GM21529 (cell line): ENCODE results near the gene CDH8.

Source experiments
- ATAC-seq: cut with Tn5 transposase; IDR thresholded peaks from one replicate; pipeline ENCODE4 v1.9.1; 2021; ENCODE audit not compliant: unreplicated experiment

The CDH8 gene, protein sequence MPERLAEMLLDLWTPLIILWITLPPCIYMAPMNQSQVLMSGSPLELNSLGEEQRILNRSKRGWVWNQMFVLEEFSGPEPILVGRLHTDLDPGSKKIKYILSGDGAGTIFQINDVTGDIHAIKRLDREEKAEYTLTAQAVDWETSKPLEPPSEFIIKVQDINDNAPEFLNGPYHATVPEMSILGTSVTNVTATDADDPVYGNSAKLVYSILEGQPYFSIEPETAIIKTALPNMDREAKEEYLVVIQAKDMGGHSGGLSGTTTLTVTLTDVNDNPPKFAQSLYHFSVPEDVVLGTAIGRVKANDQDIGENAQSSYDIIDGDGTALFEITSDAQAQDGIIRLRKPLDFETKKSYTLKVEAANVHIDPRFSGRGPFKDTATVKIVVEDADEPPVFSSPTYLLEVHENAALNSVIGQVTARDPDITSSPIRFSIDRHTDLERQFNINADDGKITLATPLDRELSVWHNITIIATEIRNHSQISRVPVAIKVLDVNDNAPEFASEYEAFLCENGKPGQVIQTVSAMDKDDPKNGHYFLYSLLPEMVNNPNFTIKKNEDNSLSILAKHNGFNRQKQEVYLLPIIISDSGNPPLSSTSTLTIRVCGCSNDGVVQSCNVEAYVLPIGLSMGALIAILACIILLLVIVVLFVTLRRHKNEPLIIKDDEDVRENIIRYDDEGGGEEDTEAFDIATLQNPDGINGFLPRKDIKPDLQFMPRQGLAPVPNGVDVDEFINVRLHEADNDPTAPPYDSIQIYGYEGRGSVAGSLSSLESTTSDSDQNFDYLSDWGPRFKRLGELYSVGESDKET

DNA sequence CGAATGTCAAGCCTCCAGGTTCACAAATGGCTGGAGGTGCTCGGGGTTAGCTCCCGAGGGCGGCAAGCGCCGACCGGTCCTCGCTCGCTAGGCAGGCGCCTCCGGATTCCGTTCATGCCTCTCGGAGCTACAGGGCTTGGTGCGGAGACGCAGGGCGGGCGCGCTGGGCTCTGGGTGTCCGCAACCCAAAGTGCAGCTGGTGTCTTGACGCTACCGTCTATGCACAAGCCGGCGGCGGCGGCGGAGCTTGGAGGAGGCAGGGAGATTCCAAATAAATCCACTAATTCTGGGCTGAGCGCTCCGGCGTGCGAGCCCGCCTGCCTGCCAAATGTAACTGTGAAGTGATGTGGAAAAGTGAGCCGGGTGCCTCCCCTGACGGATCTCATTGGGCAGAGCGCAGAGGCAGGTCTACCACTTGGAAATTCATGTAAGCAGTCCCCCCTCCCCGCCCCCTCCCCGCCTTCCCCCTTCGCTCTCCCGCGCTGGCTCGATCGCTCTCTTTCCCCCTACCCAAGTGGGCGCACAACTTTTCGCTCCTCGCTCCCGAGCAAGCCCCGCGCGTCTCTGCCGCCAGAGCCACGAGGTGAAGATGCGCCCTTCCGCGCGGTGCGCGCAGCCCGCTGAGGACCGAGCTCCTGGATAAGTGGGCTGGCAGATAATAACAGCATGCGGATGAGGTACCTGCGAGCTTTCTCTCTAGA, at the start of gene CDH8:
Gene CDH8, minus strand, starts transcription at position 338 of the 701 bp plus-strand sequence. CDS start 15,035 bp downstream, outside the sequence.
- ATAC-seq: no peak

DNA sequence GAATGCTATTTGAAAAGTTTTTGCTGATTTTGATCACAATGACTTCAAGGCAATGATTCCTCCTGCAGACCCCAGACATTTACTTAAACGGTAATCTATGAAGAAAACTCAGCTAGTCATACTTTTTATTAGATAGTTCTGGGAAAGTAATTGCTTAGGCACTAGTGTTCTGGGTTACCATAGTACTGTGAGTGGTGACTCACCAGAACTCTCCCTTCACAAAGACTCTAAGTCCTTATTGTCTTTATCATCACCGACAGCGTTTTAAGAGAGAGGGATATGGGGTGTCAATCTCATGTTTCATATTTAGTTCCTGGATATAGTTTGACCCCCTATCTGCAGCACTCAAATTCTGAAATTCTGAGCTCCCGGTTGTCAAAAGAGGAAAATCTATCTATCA, 43.0 kb upstream of the CDH8 start:
- no peak for ATAC-seq

DNA sequence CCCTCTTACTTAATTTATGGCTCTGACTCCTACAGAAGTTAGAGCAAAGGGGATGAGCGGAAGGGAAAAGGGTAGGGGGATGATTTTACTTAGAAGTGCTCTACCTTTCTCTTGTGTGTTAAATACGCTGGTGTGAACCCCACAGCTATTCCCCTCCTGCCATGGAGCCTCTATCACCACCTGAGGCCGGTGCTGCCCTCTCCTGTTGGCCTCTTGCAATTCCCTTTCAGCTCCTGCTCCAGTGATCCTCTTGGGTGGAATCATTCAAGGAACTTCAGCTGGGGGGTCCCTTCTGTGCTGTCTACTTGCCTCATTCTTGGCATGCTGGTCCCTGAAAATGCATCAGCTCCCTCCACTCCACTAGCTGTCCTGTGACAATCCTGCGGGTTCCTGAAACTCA, 41.8 kb upstream of the CDH8 start:
- ATAC-seq: no peak

DNA sequence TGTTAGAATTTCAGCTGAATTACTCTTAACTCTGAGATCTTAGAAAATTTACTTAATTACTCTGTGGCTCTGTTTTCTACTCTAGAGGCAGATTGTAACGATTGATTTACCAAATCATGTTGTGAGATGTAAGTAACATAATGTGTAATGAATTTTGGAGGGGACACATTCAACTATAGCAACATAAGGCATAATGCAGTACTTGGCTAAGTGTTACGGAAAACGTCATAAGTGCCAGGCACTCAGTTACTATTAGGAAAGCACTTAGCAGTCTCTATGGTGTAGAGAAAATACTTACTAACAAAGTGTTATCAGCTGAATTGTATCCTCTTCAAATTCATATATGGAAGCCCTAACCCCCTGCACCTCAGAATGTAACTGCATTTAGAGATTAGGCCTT, 40.6 kb upstream of the CDH8 start:
- ATAC-seq: no peak

DNA sequence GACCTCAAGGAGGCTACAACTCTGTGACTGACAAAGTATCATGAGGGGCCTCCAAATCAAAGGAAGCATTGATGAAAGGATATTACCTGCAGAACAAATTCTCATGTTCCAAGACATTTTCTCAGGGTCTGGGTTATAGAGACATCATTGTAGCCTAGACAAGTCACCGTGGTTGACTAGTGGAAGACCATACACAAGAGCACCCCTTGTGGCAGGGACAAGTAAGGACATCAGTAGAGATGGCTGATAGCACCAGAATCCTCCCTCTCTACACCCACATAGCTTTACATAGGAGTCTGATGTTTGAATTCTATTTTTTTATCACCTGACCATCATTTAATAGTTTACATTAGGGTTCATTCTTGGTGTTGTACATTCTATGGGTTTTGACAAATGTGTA, 32.5 kb upstream of the CDH8 start:
- no peak for ATAC-seq

DNA sequence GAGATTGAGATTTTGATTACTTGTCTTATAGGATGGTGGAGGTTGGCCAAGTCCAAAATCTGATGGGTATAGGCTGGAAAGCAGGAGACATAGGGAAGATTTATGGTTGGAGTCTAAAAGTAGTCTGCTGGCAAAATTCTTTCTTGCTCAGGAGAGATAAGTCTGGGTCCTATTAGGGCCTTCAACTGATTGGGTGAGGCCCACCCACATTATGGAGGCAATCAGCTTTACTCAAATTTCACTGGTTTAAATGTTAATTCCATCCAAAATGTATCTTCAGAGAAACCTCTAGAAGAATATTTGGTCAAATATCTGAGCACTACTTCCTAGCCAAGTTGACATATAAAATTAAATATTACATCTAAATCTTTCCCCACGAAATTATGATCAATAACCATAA, 31.7 kb upstream of the CDH8 start:
- no peak for ATAC-seq

DNA sequence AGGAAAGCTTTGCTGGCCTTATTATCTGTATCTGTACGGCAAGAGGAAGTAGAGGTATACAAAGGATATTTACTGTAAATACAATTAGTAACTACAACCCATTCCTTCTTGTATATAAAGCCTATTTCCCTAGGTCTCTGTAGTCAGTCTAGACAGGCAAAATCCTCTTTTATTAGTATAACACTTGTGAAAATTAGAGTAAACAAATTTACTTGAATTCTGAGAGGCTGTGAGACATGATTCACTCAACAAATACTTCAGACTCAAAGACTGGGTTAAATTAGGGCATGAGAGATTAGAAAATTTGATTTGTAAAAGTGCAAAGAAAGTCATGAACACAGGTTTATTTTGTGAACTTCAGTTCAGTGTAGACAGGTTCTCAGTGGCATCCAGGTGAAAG, 30.9 kb upstream of the CDH8 start:
- ATAC-seq: no peak

DNA sequence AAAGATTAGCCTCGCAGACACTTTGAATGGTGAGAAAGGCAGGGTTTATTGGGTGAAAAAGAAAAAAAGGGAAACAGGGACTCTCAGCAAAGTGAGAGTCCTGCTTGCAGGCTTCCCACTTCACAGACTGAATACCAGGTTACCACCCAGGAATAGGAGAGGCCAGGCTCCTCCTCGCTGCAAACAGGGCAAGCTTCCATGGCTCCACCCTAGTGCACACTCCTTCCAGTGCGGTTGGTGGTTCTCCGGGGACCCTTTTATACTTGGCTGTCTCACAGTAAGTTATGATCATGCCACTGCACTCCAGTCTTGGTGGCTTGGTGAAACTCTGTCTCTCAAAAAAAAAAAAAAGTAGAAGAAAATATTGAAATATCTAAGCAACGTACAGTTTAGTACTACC, 30.5 kb upstream of the CDH8 start:
- ATAC-seq: no peak

DNA sequence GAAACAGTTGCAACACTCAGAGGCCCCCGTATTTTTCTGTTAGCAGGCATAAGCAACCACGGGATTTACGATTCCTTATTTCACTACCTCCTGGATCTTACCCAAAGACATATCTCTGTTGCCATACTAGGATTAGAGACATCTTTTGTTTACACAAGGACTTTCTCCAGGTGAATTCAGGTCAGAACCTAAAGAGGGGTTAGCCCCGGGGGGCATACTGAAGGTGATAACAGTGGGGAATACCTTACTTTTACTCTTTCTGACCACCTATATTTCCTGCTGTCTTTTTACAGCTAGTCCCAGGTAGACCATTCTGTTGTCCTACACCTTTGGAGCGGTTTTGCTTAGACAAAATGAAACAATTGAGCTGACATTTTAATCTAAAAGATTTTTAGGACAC, 27.9 kb upstream of the CDH8 start:
- no peak for ATAC-seq

DNA sequence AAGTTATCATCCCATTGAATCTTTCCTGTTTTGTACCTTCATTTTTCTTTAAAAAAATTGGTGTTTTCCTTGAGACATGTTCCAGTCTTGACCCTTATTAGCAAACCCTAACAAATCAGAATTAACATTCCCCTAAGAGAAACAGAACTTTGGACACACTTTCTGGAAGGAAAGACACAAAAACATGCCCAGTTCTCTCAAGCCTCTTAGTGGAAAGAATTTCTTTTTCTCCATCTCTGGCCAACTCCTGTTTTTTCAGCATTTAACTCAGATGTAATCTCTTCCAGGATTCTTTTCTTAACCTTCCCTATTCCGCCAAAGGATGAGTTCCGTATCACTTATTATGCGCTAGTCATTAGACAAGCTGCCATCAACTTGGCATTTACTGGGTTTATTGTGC, 23.9 kb upstream of the CDH8 start:
- no peak for ATAC-seq

DNA sequence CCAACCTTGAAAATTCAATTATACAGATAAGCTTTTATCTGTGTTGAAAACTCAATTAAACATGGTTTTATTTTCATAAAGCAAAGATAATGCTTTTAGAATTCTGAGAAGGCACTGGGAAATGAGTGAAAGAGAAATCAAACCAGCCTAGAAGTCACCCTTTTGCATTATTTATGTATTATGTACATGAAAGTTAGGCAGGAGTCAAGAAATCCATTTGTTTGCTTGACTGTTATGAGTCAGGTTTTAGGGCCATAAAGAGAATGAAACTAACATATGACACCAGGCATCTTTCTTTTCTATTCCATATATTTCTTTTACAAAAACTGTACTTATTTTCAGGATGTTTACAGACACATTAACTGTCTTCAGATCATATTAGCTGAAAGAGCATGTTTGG, 23.3 kb upstream of the CDH8 start:
- no peak for ATAC-seq

DNA sequence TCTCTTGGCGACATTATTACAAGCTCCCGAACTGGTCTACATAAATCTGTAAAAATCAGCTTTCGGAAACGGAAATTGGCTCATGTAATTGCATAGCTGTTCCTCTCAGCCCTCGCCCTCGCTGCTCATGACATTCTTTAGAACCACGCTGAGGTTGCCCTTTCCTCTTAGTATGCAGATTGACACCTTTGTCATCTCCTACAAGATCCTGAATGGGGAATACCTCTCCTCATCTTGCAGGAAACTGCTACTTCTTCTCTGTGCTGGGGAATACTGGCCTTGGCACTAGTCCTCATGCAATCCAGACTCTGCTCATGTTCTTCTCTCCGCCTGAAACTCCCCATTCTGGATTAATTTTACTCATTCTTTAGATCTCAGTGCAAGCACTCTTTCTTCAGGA, 22.2 kb upstream of the CDH8 start:
- no peak for ATAC-seq

DNA sequence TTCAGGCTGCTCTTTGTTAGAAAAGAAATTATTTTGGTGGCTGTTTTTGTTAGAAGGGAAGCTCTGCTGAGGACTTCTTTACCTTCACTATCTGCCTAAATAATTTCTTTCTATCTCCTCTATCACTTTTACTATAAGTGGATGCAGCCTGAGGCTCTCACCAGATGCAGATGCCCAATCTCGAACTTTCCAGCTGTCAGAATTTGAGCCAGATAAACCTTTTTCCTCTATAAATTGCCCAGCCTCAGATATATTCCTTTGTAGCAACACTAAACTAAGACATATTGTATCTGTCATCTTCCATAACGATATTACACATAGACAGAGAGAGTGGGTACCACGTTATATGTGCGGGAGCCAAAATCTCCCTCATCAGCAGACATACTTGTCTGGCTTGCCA, 15.7 kb upstream of the CDH8 start:
- ATAC-seq: no peak

DNA sequence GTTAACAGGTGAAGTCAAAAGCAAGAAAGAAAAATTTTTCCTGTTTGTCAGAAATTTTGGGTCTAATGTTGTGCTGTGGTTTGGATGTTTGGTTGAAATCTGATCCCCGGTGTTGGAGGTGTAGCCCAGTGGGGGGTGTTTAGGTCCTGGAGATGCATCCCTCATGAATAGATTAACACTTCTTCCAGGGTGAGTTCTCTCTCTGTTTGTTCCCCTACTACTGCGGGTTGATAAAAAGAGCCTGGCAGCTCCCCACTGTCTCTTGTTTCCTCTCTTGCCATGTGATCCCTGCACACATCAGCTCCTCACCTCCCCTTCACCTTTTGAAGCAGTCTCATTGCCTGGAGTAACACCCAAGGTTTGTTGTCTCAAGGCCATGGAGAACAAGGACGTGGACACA, 14.6 kb upstream of the CDH8 start:
- no peak for ATAC-seq

DNA sequence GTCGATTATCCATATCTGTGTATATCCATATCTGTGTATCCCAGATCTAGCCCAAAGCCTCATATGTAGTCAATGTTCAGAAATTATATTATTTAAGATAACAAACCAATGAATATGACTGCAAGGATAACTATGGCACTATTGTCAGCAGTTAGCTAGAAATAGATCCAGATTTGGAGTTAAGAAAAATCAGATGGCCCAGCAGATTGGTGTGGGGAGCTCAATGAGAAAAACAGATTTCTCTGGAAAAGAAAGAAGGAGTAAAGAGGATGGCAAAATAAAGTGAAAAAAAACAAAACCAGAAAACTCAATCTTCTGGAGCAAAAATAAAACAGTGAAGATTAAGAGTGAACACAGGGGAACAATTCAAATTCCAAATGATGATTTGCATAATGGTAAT, 10.6 kb upstream of the CDH8 start:
- no peak for ATAC-seq

DNA sequence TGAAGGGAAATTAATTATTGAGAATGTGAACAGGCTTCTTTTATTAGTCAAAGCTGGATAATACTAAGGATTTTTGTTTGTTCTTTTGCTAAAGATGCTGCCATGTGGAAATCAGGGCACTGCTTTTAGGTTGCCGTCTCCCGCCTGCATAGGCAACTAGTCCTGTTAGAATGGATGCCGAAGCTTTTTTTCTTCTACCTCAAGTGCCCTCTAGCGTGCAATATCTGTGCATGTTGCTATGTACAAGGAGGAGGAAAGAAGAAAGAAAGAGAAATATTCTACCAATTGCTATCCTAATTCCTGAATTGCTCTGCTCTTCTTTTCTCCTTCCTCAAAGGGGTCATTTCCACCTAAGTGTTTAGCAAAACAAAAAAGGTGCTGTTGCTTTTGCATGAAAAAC, 5.2 kb upstream of the CDH8 start:
- no peak for ATAC-seq

DNA sequence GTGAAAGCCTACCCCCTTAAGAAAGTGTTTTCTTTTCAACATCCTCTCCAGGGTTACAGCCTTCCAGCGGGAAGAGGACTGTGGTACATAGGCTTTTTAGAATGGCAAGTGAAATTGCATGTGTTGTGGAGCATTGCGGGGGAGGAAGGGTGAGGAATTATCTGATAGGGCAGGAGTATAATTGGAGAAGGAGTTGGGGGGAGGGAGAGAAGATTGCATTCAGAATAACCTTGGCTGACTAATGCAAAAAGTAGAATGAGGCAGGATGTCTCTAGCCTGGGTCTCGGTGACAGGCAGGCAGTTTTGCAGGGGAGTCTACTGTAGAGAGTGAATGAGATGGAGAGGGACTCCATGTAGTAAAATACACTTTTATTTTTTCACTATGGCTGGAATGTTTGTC, 2.4 kb upstream of the CDH8 start:
- ATAC-seq: no peak

DNA sequence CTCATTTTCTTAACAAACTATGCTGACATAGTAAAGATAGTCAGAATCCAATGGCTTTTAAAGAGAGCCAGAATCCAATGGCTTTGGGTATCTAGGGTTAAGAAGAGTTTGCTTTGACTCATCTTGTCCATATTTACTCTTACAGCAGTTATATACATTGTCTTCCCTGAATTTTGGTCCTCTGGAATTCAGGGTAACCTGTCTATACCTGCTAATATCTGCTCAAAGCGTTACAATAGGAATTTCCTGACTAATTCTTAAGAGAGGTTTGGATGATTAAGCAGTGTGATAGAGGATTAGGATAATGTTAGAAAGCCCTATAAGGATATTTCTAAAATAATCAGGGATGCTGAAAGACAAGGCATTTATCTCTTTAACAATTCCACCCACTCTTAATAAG, 2.0 kb upstream of the CDH8 start:
- no peak for ATAC-seq

DNA sequence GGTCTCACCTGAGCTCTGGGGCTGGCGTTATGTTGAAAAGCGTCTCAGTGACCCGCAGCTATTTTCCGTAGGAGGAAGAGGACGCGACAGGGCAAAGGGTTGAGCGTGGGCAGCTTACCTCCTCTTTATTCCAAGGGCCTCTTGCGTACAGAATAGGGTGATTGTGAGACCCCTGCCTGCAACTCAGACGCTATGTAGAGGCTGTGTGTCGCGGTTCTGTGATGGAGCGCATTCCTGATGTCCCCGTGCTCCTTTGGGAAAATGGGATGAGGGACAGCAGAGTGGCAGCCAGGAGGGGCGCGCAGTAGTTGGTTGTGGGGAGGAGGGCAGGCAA, 531 bp upstream of the CDH8 start:
- no peak for ATAC-seq

DNA sequence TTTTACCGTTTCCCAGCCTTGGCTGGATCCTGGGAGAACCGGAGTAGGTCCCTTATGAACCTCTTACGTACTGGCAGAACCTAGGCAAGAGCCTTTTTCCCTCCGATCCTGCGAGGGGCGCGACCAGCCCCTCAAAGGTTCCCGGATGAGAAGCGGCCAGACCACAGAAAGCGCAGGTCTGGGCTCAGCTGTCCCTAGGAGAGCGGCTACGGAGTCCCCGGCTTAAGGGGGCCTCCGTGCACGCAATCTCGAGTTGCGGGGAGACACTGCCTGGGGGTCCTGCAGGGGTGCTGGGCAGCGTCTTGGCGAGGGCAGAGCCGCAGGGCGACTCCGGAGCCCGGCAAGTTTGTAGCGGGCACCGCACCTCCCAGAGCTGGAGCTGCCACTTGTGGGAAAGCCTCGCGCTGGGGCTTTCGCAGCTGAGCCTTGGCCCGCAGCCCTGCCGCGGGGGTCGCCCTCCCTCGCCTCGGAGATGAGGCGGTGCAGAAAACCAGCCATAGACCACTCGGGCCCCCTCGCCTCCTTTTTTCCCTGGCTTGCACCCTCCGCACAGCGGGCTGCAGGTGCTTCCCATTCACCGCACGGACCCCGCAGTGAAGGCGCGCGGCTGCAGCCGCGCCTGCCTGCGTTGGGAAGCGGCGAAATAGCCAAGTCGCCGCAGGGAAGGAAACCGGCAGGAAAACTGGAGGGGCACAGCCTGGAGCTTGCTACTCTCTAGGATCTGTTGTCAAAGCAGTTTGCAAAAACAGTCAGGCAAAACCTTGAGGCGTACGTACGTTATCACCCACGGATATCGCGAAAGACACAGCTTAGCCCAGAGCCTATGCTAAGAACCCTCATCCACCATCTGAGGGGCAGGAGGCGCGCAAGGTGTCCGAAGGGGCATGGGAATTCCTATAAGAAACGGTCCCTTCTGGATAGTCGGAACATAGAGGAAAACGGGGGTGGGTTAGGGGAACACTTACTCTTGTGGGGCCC, 834 bp downstream of the CDH8 start:
- no peak for ATAC-seq
